PC-9 (cell line): ENCODE results near the gene SAT1.

ENCODE experiments used
- EZH2 ChIP-seq: fragments of 200-600 bp; sonication (generic); IDR thresholded peaks from 2 replicates; pipeline ENCODE4 v1.8.0; 2017; ENCODE audit warnings: antibody characterized with exemption, low read depth
- TF ChIP-seq, protein P1 (sequence below): fragments of 200-600 bp; sonication (generic); conservative IDR thresholded peaks from 2 replicates; pipeline ENCODE4 v1.6.1; 2017; ENCODE audit warnings: mixed run types, antibody characterized with exemption, mild to moderate bottlenecking, moderate library complexity

DNA sequence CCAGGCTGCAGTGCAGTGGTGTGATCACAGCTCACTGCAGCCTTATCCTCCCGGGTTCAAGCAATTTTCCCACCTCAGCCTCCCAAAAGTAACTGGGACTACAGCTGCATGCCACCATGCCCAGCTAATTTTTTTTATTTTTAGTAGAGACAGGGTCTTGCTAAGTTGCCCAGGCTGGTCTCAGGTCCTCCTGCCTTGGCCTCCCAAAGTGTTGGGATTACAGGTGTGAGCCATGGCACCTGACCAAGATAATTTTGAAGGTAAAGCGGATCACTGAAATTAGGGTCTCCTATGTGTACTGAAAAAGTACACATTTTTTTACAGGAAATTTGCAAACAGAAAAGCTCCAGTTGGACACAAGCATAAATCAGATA is 4.8 kb downstream of the SAT1 start:
- TF ChIP-seq, protein P1, sequence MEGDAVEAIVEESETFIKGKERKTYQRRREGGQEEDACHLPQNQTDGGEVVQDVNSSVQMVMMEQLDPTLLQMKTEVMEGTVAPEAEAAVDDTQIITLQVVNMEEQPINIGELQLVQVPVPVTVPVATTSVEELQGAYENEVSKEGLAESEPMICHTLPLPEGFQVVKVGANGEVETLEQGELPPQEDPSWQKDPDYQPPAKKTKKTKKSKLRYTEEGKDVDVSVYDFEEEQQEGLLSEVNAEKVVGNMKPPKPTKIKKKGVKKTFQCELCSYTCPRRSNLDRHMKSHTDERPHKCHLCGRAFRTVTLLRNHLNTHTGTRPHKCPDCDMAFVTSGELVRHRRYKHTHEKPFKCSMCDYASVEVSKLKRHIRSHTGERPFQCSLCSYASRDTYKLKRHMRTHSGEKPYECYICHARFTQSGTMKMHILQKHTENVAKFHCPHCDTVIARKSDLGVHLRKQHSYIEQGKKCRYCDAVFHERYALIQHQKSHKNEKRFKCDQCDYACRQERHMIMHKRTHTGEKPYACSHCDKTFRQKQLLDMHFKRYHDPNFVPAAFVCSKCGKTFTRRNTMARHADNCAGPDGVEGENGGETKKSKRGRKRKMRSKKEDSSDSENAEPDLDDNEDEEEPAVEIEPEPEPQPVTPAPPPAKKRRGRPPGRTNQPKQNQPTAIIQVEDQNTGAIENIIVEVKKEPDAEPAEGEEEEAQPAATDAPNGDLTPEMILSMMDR: no peak
- no peak for TF ChIP-seq EZH2
